Stomach (tissue), 9 donors: ENCODE data around the gene MALL. TPM values are rescaled to one million over a fixed set of nuclear protein-coding genes. Genes with fewer than 3 reads are reported as not detected.

Experiments
- DNase-seq, 2 donors: peaks; one replicate each; pipeline versions ENCODE4 v3.0.0 to v3.0.0-alpha.2; 2013 to 2019
- H3K27ac ChIP-seq, 5 donors: fragments of 200-600 bp in 4 of 5; sonication (generic) in 4 of 5; one replicate each; pipeline ENCODE4 v1.5.1; 2013 to 2019; ENCODE audit warnings: mild to moderate bottlenecking in 1 of 5, moderate library complexity in 1 of 5
- H3K27me3 ChIP-seq, 3 donors: fragments of 200-600 bp; sonication (generic); one replicate each; pipeline ENCODE4 v1.5.1; 2017 to 2019; ENCODE audit warnings: mixed run types in 1 of 3
- H3K36me3 ChIP-seq, 4 donors: fragments of 200-600 bp; sonication (generic); 1 replicate in 3 of 4; 2 replicates in 1 of 4; pipeline ENCODE4 v1.5.1; 2016 to 2019
- H3K4me1 ChIP-seq, 4 donors: fragments of 200-600 bp; sonication (generic); one replicate each; pipeline ENCODE4 v1.5.1; 2016 to 2019
- H3K4me3 ChIP-seq, 4 donors: fragments of 200-600 bp; sonication (generic) in 3 of 4; one replicate each; pipeline ENCODE4 v1.5.1; 2016 to 2019; ENCODE audit warnings: mild to moderate bottlenecking in 1 of 4
- H3K9me3 ChIP-seq, 4 donors: fragments of 200-600 bp; sonication (generic); one replicate each; pipeline ENCODE4 v1.5.1; 2016 to 2019
- EP300 ChIP-seq: sonication (generic); formaldehyde crosslinking; IDR thresholded peaks from one replicate; pipeline ENCODE4 v1.6.1; 2017; ENCODE audit warnings: antibody characterized with exemption
- POLR2A ChIP-seq, 4 donors: fragments of 450-650 bp; IDR thresholded peaks; one replicate each; pipeline ENCODE4 v1.6.1; 2016; ENCODE audit warnings: antibody characterized with exemption in 4 of 4, control low read depth in 2 of 4, mild to moderate bottlenecking in 1 of 4, moderate library complexity in 1 of 4
- POLR2AphosphoS5 ChIP-seq, 3 donors: sonication (generic); formaldehyde crosslinking; IDR thresholded peaks; one replicate each; pipeline ENCODE4 v1.6.1; 2016; ENCODE audit warnings: antibody characterized with exemption in 3 of 3
- WGBS, 5 donors: extraction: QIAGEN DNeasy Blood & Tissue Kit in 3 of 5; methylation state at CpG; one replicate each; pipeline versions ENCODE4 v1.1.5 to v1.1.7; 2013 to 2018; 5-methylcytosine and 5-hydroxymethylcytosine counted together
- intact Hi-C: fragments of 100-400 bp; cut with DNase I; formaldehyde crosslinking; loops from one replicate; pipeline ENCODE4 v1.15.1; 2023; ENCODE audit warnings: low total_unique reads
- polyA plus RNA-seq, 3 donors: library from polyadenylated mRNA; stranded (reverse); fragments of 200-250 nt; gene quantifications; one replicate each; pipeline ENCODE4 v1.2.3, GENCODE V29; 2013
- total RNA-seq, 5 donors: library from RNA; depleted of rRNA; stranded (reverse); fragments of >200 nt; gene quantifications; one replicate each; pipeline versions ENCODE4 v1.1.0 to v1.2.3, GENCODE V29; 2014 to 2016
- TF ChIP-seq, protein P1 (sequence below), 7 experiments: fragments of 450-650 bp in 4 of 7; fragments of 200-600 bp in 3 of 7; sonication (generic) in 3 of 7; IDR thresholded peaks; one replicate each; pipeline ENCODE4 v1.5.1; 2016 to 2019; ENCODE audit warnings: antibody characterized with exemption in 7 of 7, control low read depth in 2 of 7, mild to moderate bottlenecking in 1 of 7
- donor health status: healthy with polysubstance abuse.
- donor health status: Bipolar disorder and iron deficiency.
- donor health status: healthy.

The MALL gene
- total and polyA plus RNA-seq, 8 donors: 1.3 to 37.6 (median 2.7) TPM; not detected in 1

DNA sequence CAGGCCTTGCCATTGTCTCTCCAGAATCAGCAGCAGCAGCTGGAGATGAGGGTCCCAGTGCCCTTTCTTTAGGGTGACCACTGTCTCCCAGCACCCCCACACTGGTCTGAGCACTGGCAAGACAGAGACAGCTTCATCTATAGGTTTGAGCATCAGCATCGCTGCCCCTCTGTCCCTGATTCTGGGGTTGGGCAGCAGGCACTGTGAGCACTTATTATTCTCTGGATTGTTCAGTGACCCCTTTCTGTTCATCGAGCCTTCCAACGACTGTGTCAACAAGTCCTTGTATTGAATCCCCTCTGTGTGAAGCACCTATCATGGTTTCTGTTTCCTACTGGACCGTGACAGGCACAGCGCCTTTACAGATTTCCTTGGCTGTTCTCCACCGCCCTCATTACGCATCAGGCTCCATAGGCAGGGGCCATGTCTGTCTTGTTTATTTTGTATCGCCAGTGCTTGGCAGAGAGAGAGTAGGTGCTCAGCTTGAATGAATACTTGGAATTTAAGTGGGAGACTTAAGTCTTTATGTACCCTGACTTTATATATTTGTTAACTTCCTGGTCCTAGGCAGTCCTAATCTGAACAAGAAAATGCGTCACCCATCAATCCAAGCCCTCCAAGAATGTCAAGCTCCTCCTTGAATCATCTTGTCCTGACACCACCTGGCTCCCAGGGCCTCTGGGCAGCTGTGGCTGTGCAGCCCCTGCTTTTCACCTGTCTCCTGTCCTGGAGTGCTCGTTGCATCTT lies 11.4 kb downstream of the MALL start:
- Histone ChIP-seq H3K36me3 (no peaks in the 10 kb centered on the region), H3K27ac (peak overlapping the region in 1 of 5 donors; percentile 14), H3K4me1 (peaks cover 7 to 20% (median 16%) of the 10 kb centered on the region in 4 donors), H3K27me3 (peaks cover 0 to 8% (median 0%) of the 10 kb centered on the region in 3 donors), H3K4me3 (no peak overlapping the region), H3K9me3 (peaks cover 0 to 9% (median 3%) of the 10 kb centered on the region in 4 donors)
- no peak for DNase-seq
- TF ChIP-seq POLR2AphosphoS5 (IDR thresholded peaks at IDR 0.05): no peak
- TF ChIP-seq, protein P1, sequence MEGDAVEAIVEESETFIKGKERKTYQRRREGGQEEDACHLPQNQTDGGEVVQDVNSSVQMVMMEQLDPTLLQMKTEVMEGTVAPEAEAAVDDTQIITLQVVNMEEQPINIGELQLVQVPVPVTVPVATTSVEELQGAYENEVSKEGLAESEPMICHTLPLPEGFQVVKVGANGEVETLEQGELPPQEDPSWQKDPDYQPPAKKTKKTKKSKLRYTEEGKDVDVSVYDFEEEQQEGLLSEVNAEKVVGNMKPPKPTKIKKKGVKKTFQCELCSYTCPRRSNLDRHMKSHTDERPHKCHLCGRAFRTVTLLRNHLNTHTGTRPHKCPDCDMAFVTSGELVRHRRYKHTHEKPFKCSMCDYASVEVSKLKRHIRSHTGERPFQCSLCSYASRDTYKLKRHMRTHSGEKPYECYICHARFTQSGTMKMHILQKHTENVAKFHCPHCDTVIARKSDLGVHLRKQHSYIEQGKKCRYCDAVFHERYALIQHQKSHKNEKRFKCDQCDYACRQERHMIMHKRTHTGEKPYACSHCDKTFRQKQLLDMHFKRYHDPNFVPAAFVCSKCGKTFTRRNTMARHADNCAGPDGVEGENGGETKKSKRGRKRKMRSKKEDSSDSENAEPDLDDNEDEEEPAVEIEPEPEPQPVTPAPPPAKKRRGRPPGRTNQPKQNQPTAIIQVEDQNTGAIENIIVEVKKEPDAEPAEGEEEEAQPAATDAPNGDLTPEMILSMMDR (IDR thresholded peaks at IDR 0.05): no peak
- no peak for TF ChIP-seq EP300
- no peak for TF ChIP-seq POLR2A (IDR thresholded peaks at IDR 0.05)
- intact Hi-C loops: no loop called here
- 80 to 86% (median 84%) methylated on average over 10 of the region's 10 CpGs for WGBS, 5 donors

DNA sequence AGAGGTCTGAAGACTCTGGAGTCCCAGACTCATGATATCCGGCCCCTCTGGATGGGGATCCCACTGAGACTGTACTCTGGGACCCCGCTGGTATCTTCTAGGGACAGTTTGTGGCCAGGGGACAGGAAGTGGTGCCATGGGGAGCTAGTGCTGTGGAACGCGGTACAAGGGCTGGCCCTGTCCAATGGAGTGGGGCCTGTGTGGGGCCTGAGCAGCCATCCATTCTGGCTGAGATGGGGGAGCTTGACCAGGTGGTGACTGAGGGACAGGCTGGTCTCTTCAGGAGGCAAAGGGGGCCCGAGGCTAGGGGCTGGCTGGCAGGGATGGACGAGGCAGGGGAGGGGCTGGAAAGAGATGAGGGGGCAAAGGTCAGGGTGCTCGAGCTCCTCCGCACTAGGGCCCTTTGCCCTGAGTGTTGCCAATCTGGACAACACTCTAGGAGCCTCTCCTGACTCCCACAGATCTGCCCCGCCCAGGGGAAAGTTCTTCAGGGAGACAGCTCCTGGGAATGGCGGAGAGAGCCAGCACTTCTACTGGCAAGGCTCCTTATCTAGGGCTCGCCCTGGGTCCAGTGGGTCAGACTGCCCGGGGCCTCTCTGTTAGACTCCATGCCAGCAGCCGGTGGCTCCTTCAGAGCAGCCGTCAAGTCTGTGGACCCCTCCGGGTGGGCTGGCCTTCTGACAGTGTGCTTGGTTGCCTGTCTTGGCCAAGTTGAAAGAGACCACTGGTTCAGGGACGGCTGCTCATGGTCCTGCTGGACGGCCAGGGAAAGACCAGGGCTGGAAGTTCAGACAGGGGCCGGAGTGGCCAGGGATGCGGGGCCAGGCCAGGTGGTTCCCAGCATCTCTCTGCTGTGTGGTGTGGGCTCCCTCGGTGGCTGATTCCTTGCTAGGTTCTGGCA lies 12.3 kb downstream of the MALL start:
- Histone ChIP-seq H3K4me1 (peaks cover 7 to 20% (median 16%) of the 10 kb centered on the region in 4 donors), H3K9me3 (peaks cover 0 to 9% (median 3%) of the 10 kb centered on the region in 4 donors), H3K4me3 (no peak overlapping the region), H3K36me3 (no peaks in the 10 kb centered on the region), H3K27ac (peak overlapping the region in 3 of 5 donors; percentile 68 to 89 (median 87)), H3K27me3 (peaks cover 0 to 8% (median 0%) of the 10 kb centered on the region in 3 donors)
- intact Hi-C loops: no loop called here
- no peak for DNase-seq
- whole genome bisulfite sequencing, 5 donors: 80 to 89% (median 83%) methylated on average over 16 to 20 of the region's 20 CpGs
- no peak for TF ChIP-seq EP300
- TF ChIP-seq, protein P1 (IDR thresholded peaks at IDR 0.05): no peak
- TF ChIP-seq POLR2A (IDR thresholded peaks at IDR 0.05): no peak
- no peak for TF ChIP-seq POLR2AphosphoS5 (IDR thresholded peaks at IDR 0.05)

DNA sequence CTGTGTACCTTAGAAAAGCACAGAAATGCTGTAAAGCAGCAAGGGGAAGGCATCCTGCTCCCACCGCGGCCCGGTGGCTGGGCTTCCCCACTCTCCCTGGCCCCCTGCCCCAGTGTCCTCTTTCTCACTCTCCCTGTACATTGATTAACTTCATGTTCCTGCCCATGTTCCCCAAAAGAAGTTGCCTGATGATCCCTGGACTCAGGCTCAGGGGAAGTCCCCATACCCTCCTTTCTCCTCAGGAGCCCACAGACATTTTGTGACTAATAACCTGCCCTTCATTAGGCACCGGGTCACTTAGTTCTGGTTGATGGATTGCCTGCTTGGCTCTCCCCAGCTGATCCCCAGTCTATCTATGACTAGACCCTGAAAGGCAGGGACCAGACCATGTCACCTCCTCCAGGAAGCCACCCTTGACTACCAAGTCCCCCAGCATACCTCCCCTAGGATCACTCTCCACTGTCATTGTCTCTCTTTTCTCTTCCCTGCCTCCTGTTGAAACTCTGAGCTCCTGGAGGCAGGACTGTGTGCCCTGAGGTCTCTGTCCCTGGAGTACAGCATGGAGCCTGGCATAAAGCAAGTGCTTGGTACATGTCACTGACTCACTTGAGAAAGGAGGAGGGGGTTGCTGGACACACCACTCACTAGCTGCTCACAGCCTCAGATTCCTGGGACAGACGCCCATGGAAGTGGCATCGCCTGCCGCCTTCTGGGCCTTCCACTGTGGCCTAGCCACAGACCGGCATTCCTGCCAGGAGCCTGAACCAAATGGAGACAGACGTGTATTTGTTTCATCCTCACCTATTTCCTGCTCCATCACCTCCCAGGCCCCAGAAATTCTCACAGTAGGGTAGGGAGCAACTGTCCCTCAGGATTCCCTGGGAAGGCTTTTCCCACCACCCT lies 13.5 kb downstream of the MALL start:
- DNase-seq: peak in 1 of 2 donors; percentile 21
- Histone ChIP-seq H3K9me3 (peaks cover 0 to 6% (median 1%) of the 10 kb centered on the region in 4 donors), H3K4me3 (peak overlapping the region in 1 of 4 donors; percentile 9), H3K4me1 (peaks cover 7 to 20% (median 16%) of the 10 kb centered on the region in 4 donors), H3K36me3 (no peaks in the 10 kb centered on the region), H3K27ac (peak overlapping the region; percentile 57 to 89 (median 79)), H3K27me3 (peaks cover 0 to 4% (median 0%) of the 10 kb centered on the region in 3 donors)
- TF ChIP-seq POLR2A (IDR thresholded peaks at IDR 0.05) (no peak), EP300 (no peak), POLR2AphosphoS5 (IDR thresholded peaks at IDR 0.05) (no peak)
- TF ChIP-seq, protein P1 (IDR thresholded peaks at IDR 0.05): no peak
- intact Hi-C loops: no loop called here
- WGBS, 5 donors: 67 to 86% (median 75%) methylated on average over 9 of the region's 9 CpGs
